GM13976 (cell line): ENCODE measurements around the gene NKX6-2.

ENCODE experiments used
- DNase-seq: peaks from one replicate; pipeline ENCODE4 v3.0.0; 2012; ENCODE audit warnings: low spot score
- in situ Hi-C: fragments of 300-500 bp; cut with MboI; formaldehyde crosslinking; loops from one replicate; pipeline ENCODE4 v1.12.0; 2022; ENCODE audit warnings: low sequenced_read_pairs, mixed read lengths, inconsistent platforms; ENCODE audit not compliant: unreplicated experiment
- TF ChIP-seq, protein P1 (sequence below): IDR thresholded peaks from 2 replicates; pipeline ENCODE4 v1.5.1; 2012; ENCODE audit warnings: borderline replicate concordance, mild to moderate bottlenecking; ENCODE audit not compliant: insufficient read depth; ENCODE audit errors: extremely low read depth, missing control alignments, control extremely low read depth

NKX6-2 gene

DNA sequence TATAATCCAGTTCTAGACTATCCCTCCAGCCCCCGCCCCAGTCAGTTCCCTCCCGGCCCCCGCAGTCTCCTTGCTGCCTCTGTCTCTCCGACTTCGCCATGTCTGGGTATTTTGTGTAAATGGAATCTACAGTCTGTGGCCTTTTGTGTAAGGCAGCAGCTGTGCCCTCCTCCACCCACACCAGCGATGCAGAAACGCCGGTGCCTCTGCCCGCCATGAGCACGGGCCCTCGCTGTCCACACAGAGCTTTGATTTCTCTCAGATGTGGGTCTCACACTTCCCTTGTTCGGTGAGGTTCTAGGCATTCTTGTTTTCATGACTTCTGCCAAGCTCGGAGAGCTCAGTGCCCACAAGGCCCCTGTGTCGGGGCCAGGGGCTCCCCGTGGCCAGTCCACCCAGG is 37.8 kb downstream of the NKX6-2 start:
- in situ Hi-C loops = no loop called here
- DNase-seq = no peak
- TF ChIP-seq, protein P1, sequence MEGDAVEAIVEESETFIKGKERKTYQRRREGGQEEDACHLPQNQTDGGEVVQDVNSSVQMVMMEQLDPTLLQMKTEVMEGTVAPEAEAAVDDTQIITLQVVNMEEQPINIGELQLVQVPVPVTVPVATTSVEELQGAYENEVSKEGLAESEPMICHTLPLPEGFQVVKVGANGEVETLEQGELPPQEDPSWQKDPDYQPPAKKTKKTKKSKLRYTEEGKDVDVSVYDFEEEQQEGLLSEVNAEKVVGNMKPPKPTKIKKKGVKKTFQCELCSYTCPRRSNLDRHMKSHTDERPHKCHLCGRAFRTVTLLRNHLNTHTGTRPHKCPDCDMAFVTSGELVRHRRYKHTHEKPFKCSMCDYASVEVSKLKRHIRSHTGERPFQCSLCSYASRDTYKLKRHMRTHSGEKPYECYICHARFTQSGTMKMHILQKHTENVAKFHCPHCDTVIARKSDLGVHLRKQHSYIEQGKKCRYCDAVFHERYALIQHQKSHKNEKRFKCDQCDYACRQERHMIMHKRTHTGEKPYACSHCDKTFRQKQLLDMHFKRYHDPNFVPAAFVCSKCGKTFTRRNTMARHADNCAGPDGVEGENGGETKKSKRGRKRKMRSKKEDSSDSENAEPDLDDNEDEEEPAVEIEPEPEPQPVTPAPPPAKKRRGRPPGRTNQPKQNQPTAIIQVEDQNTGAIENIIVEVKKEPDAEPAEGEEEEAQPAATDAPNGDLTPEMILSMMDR = no peak

DNA sequence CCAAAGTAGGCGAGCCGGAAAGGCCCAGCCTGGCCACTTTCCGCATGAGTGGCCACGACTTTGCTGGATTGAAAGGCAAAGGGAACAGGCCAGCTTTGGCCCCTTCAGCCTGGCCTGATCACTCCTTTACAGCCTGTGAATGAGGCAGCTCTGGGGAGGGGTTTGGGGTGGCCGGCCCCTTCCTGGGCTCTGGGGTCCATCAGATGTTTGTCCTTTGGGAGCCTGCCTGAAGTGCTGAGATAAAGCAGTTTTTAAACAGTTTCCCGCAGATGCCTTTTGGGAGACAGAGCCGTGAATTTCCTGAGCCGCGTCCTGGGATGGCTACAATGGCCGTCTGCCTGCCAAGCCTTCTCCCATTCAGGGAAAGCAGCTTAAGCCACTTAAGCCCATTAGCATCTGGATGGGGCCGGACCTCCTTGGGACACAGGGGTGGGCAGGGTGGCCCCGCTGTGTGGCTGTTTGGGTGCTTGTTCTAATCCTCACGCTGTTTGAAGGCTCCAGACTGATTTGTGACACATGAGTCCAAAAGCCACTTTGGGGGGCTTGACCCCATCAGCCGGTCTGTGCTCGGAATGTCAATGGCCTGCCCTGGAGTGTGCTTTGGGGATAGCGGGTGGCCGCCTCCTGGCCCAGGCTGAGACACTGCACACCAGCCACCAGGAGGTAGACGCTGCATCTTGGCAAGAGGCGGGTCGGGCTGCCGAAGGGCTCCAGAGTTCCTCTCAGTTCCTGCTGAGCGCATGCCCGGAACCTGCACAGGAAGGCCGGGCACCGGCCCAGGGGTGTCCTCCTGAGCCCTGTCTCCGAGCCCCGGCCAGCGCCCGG is 38.9 kb downstream of the NKX6-2 start:
- in situ Hi-C loops = no loop called here
- no peak for DNase-seq
- TF ChIP-seq, protein P1 = no peak

DNA sequence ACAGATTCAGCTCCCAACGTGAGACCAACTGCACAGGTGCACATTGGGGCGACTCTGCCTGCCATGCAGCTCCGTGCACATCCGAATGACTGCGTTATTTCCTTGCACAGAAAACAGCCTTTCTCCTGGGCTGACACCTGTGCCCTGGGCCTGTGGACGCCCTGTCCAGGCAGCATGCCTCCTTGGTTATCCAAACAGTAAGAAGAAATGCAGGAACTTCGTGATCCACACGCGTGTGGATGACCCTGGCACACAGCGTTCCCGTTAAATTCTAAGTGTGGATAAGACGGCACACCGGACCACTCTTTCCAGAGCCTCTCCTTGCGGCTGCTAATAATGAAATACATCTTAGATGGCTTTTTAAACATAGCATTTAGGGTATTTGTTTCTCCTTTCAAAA is 39.6 kb downstream of the NKX6-2 start:
- TF ChIP-seq, protein P1 = no peak
- DNase-seq = no peak
- in situ Hi-C loops = no loop called here

DNA sequence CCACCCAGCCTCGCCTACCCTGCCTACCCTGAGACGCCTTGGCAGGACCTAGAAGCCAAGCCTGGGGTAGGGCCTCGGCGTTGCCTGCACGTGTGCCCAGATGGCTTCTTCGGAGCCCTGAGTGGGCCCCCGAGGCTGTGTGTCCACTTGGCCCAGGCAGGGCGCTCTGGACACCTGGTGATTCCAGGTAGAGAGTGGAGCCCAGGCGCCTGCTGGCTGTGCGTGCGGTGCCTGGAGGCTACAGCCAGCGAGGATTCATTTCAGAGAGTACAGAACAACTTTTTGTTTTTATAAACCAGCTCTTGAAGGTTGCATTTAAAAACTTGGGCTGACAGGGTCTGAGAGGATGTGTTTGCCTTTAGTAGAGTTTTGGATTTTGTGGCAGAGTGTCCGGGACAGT is 40.0 kb downstream of the NKX6-2 start:
- in situ Hi-C loops = no loop called here
- no peak for DNase-seq
- TF ChIP-seq, protein P1 = no peak

DNA sequence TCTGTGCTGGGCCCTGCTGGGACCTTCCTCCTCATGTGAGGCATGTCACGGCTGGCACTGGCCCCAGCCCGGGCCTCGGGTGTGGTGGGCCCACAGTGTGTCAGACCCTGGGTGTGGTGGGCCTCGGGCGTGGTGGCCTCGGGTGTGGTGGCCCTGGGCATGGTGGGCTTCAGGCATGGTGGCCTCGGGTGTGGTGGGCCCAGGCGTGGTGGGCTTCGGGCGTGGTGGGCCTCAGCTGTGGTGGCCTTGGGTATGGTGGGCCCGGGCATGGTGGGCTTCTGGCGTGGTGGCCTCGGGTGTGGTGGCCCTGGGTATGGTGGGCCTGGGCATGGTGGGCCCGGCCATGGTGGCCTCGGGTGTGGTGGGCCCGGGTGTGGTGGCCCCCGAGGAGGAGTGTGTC is 40.4 kb downstream of the NKX6-2 start:
- in situ Hi-C loops = no loop called here
- TF ChIP-seq, protein P1 = no peak

DNA sequence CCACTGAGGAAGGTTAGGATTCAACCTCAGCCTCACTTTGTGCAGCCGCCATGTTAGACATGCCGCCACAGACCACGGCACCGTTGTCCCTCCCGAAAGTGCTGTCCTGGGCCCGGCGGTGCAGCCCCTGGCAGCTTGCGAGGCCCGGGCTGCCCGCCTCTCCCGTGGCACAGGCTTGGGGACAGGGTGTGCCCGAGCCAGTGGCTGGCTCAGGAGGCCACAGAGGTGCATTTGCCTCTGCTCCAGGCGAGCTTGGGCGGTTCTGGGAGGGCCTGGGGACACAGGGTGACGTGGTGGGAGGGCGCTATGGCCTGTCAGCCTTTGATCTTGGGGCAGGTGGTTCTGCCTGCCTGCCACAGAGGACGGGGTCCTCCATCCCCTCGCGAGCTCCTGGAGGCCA is 41.1 kb downstream of the NKX6-2 start:
- in situ Hi-C loops = no loop called here
- TF ChIP-seq, protein P1 = no peak
- DNase-seq = no peak

More for the DNA sequence above, 40.4 kb downstream of the NKX6-2 start:
- no peak for DNase-seq
